MCF 10A (cell line): ENCODE results near the gene THEMIS2. TPM values are rescaled to one million over a fixed set of nuclear protein-coding genes. Genes with fewer than 3 reads are reported as not detected.

ENCODE experiments used
- BruUV-seq: library from RNA; stranded (reverse); fragments of 400-500 nt; replicated peaks from 2 replicates; lab custom pipeline; 2021; lab: Mats Ljungman, UMichigan
- CTCF ChIA-PET: fragments of 300-600 bp; sonication (Branson Sonifier 250); formaldehyde crosslinking; extraction: SDS; loops from one replicate; lab custom pipeline; 2021; ENCODE audit warnings: antibody characterized with exemption, inconsistent platforms; lab: Yijun Ruan, JAX
- POLR2A ChIA-PET: fragments of 300-600, 350-650 bp; sonication (Branson Sonifier 250); formaldehyde crosslinking; extraction: SDS; loops from one replicate; lab custom pipeline; 2020; ENCODE audit warnings: antibody characterized with exemption, inconsistent platforms; lab: Yijun Ruan, JAX
- DNase-seq: peaks from one replicate; pipeline ENCODE4 v3.0.0-alpha.2; 2018; ENCODE audit not compliant: unreplicated experiment
- H3K27ac Mint-ChIP-seq: one replicate; pipeline ENCODE4 v1.8.0; 2022; ENCODE audit warnings: mild to moderate bottlenecking, low read depth, mixed read lengths; ENCODE audit not compliant: unreplicated experiment
- H3K27me3 Mint-ChIP-seq: one replicate; pipeline ENCODE4 v1.8.0; 2022; ENCODE audit warnings: mixed read lengths; ENCODE audit not compliant: insufficient read depth, unreplicated experiment
- H3K36me3 Mint-ChIP-seq: one replicate; pipeline ENCODE4 v1.8.0; 2022; ENCODE audit warnings: mild to moderate bottlenecking, moderate library complexity, mixed read lengths; ENCODE audit not compliant: insufficient read depth, unreplicated experiment
- H3K4me1 Mint-ChIP-seq: one replicate; pipeline ENCODE4 v1.8.0; 2022; ENCODE audit warnings: mixed read lengths; ENCODE audit not compliant: insufficient read depth, unreplicated experiment
- H3K4me3 Mint-ChIP-seq: one replicate; pipeline ENCODE4 v1.8.0; 2022; ENCODE audit warnings: mild to moderate bottlenecking, moderate library complexity, mixed read lengths; ENCODE audit not compliant: unreplicated experiment
- H3K9me3 Mint-ChIP-seq: one replicate; pipeline ENCODE4 v1.8.0; 2022; ENCODE audit warnings: mixed read lengths; ENCODE audit not compliant: unreplicated experiment
- intact Hi-C: fragments of 100-400 bp; cut with micrococcal nuclease; formaldehyde crosslinking; loops from 2 replicates; pipeline ENCODE4 v1.14.1; 2022
- total RNA-seq: library from RNA; stranded (reverse); gene quantifications from 2 replicates; pipeline ENCODE4 v1.2.3, GENCODE V29; 2022
- TF ChIP-seq, protein P1 (sequence below): fragments of 200-600 bp; IDR thresholded peaks from one replicate; pipeline ENCODE4 v1.8.0; 2022; ENCODE audit warnings: antibody characterized with exemption, mild to moderate bottlenecking; ENCODE audit not compliant: unreplicated experiment

Gene THEMIS2
- total RNA-seq, 1 experiment from 2014 or later, result 1.7 TPM

DNA sequence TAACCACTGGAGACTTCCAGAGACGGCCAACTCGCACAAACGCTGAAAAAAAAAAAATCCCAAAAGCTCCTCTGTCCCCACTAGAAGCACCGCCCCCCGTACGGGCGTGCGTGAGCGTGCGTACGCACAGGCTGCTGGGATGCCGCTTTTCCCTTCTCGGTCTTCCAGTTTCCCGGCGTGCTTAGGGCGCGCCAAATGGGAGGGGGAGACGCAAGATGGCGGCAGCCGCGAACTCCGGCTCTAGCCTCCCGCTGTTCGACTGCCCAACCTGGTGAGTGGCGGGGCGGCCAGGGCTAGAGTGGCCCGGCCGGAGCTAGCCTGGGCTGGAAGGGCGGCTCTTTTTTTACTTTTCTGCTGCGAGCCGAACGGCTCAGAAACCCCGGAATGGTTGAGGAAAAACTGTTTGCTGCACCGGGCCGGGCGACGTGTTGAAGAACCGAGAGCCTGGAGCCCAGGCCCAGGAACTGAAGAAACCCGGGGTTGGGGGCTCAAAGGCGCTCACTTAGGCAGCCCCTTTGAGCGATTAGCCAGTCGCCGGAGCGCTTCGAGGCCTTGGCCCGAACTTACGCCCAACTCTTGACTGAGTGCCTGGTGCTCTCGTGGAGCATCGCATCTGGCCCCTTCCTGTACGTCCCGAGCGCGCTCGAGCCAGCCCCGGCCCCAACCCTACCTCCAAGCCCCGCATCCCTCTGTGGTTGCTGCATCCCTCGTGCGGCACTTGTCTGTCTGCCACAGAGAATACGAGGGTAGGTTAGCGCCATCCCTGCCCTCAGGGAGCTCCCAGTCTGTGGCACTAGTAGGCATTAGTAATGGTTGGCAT, 41.5 kb upstream of the THEMIS2 start, which contains the start of gene PPP1R8:
Gene PPP1R8, plus strand, starts transcription at position 162 of the 820 bp plus-strand sequence. Its CDS starts 54 bp downstream, at position 216.
- H3K36me3 Mint-ChIP-seq, result peaks cover 32% of the 10 kb centered on the region
- H3K27ac Mint-ChIP-seq, result peak within 1 kb of the TSS; percentile 95
- H3K27me3 Mint-ChIP-seq, result no peaks in the 10 kb centered on the region
- H3K4me1 Mint-ChIP-seq, result peaks cover 15% of the 10 kb centered on the region
- peak; percentile 97 for DNase-seq
- intact Hi-C loops, result loop anchor here (5.0 to 10.0 kb wide), 2 partner anchors 59 to 106 kb away; partner anchors contain the start of genes FAM76A and STX12
- H3K9me3 Mint-ChIP-seq, result no peaks in the 10 kb centered on the region
- TSS peak; percentile 39 for BruUV-seq
- POLR2A ChIA-PET, result interaction anchor here (0.5 to 6.8 kb wide), 30 partner anchors 9 to 1502 kb away, joined by 3 to 72 read pairs (median 4); partner anchors contain the start of genes EYA3, FAM76A, IFI6 and SESN2
- TF ChIP-seq, protein P1, sequence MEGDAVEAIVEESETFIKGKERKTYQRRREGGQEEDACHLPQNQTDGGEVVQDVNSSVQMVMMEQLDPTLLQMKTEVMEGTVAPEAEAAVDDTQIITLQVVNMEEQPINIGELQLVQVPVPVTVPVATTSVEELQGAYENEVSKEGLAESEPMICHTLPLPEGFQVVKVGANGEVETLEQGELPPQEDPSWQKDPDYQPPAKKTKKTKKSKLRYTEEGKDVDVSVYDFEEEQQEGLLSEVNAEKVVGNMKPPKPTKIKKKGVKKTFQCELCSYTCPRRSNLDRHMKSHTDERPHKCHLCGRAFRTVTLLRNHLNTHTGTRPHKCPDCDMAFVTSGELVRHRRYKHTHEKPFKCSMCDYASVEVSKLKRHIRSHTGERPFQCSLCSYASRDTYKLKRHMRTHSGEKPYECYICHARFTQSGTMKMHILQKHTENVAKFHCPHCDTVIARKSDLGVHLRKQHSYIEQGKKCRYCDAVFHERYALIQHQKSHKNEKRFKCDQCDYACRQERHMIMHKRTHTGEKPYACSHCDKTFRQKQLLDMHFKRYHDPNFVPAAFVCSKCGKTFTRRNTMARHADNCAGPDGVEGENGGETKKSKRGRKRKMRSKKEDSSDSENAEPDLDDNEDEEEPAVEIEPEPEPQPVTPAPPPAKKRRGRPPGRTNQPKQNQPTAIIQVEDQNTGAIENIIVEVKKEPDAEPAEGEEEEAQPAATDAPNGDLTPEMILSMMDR, result no peak
- H3K4me3 Mint-ChIP-seq, result peak within 1 kb of the TSS; percentile 90
- CTCF ChIA-PET, result interaction anchor here (0.6 to 1.5 kb wide), 5 partner anchors 33 to 639 kb away, joined by 3 to 4 read pairs (median 3); no protein-coding TSS in a partner anchor

DNA sequence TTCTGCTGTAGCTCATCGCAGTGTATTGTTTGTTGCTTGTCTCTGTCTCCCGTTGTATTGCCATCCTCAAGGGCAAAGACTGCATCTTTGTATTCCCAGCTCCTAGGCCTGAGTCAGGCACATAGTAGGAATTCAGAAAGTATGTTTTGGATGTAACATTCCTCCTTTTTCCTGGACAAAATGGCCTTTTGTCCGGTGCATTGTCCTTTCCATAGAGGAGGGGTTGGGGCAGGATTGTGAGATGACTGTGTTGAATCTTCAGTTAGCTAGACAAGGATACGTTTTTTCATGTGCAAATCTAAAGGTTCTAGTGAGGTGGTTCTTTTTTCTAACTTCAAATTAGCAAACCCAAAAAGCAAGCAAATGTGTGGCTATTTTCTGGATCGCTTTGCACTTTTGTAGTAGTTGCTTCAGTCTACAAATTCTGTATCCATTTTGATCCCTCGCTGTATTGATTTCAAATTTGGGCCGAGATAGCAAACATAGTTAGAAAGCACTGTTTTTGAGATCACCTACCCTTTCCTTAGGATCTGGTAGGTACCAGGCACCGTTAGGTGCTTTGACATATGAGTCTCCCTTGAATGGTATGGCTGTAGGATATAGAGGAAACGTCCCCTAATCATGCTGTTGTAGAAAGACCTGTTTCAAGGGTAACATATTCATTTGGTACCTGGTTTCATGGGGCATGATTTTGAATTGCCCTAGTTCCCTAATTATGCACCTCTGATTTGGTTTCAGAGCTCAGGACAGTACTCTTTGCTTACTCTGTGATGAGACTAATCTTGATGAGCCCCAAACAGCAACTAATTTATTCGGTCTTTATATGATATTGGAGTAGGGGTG, 40.6 kb upstream of the THEMIS2 start:
- intact Hi-C loops, result loop anchor here (5.0 to 10.0 kb wide), 2 partner anchors 59 to 107 kb away; partner anchors contain the start of genes FAM76A and STX12
- no TSS peak for BruUV-seq
- no peaks in the 10 kb centered on the region for H3K9me3 Mint-ChIP-seq
- ChIA-PET CTCF (interaction anchor here (0.6 to 1.4 kb wide), 5 partner anchors 32 to 638 kb away, joined by 3 read pairs; no protein-coding TSS in a partner anchor), POLR2A (interaction anchor here (0.5 to 6.8 kb wide), 15 partner anchors 9 to 835 kb away, joined by 3 to 72 read pairs (median 5); partner anchors contain the start of genes EYA3, FAM76A, IFI6 and STX12)
- TF ChIP-seq, protein P1, result no peak
- DNase-seq, result peak; percentile 11
- peak overlapping the region; percentile 95 for H3K27ac Mint-ChIP-seq
- peaks cover 39% of the 10 kb centered on the region for H3K36me3 Mint-ChIP-seq
- H3K4me3 Mint-ChIP-seq, result peak overlapping the region; percentile 90
- peaks cover 15% of the 10 kb centered on the region for H3K4me1 Mint-ChIP-seq
- no peaks in the 10 kb centered on the region for H3K27me3 Mint-ChIP-seq

DNA sequence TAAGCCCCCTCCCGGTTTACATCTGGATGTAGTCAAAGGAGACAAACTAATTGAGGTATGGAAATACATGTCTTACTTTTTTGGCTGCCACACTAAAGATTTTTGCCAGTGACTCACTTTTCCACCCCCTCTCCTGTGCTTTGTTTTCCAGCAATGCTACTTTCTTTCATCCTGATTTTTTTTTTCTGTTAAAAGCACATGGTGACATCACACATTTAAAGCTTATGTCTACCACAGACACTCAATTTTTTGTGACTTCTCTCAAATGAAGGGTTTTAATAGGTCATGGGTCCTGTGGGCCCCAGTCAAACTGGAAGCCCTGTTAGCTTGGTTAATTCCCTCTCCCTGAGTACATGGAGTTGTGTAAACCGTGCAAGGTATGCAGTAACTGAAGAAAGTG, 39.6 kb upstream of the THEMIS2 start:
- TF ChIP-seq, protein P1, result no peak
- peak overlapping the region; percentile 90 for H3K4me3 Mint-ChIP-seq
- CTCF ChIA-PET, result interaction anchor here (0.6 kb wide), 1 partner anchor 376 kb away, joined by 3 read pairs; no protein-coding TSS in a partner anchor
- DNase-seq, result peak; percentile 59
- no peaks in the 10 kb centered on the region for H3K9me3 Mint-ChIP-seq
- POLR2A ChIA-PET, result interaction anchor here (0.6 to 6.8 kb wide), 13 partner anchors 8 to 161 kb away, joined by 3 to 72 read pairs (median 5); partner anchors contain the start of genes FAM76A, IFI6, STX12 and XKR8
- H3K27ac Mint-ChIP-seq, result peak overlapping the region; percentile 95
- peaks cover 47% of the 10 kb centered on the region for H3K36me3 Mint-ChIP-seq
- intact Hi-C loops, result loop anchor here (5.0 to 10.0 kb wide), 2 partner anchors 60 to 108 kb away; partner anchors contain the start of genes FAM76A and STX12
- peaks cover 15% of the 10 kb centered on the region for H3K4me1 Mint-ChIP-seq
- H3K27me3 Mint-ChIP-seq, result no peaks in the 10 kb centered on the region
- no TSS peak for BruUV-seq
